Measurements from ENCODE around the gene CLEC19A. TPM values are rescaled to one million over a fixed set of nuclear protein-coding genes. Genes with fewer than 3 reads are reported as not detected.

CLEC19A gene
- total RNA-seq, 1 donor from 2014 or later, result not detected

GRCh38 chr16:19290860-19291259 lies 5.3 kb downstream of the CLEC19A start:
- Histone ChIP-seq H3K27me3 (no peaks in the 10 kb centered on the region), H3K36me3 (no peaks in the 10 kb centered on the region), H3K9me3 (no peaks in the 10 kb centered on the region), H3K27ac (no peak overlapping the region), H3K4me1 (no peaks in the 10 kb centered on the region), H3K4me3 (no peak overlapping the region)
- intact Hi-C loops (cut with DNase I), result no loop called here
- DNase-seq (ENCODE audit: extremely low spot score in 2 of 2), result no peak
- TF ChIP-seq POLR2AphosphoS5 (IDR thresholded peaks at IDR 0.05; ENCODE audit: insufficient read depth in 1 of 2, low read depth in 1 of 2), result no peak
- TF ChIP-seq POLR2A (IDR thresholded peaks at IDR 0.05), result no peak
- no peak for TF ChIP-seq CTCF (IDR thresholded peaks at IDR 0.05)

- TF ChIP-seq POLR2AphosphoS5 (IDR thresholded peaks at IDR 0.05; ENCODE audit: insufficient read depth in 1 of 2, low read depth in 1 of 2) (no peak), CTCF (IDR thresholded peaks at IDR 0.05) (no peak), POLR2A (IDR thresholded peaks at IDR 0.05) (no peak)
- no peak overlapping the region for H3K4me3 ChIP-seq
- intact Hi-C loops (cut with DNase I), result no loop called here
- no peak for DNase-seq (ENCODE audit: extremely low spot score in 2 of 2)
- H3K9me3 ChIP-seq, result no peaks in the 10 kb centered on the region
- H3K27me3 ChIP-seq, result no peaks in the 10 kb centered on the region
- H3K27ac ChIP-seq, result no peak overlapping the region
- no peaks in the 10 kb centered on the region for H3K36me3 ChIP-seq
- no peaks in the 10 kb centered on the region for H3K4me1 ChIP-seq
Observed at GRCh38 chr16:19291475-19291874, 5.9 kb downstream of the CLEC19A start.

- DNase-seq (ENCODE audit: extremely low spot score in 2 of 2), result no peak
- Histone ChIP-seq H3K27ac (no peak overlapping the region), H3K9me3 (no peaks in the 10 kb centered on the region), H3K4me1 (no peaks in the 10 kb centered on the region), H3K36me3 (no peaks in the 10 kb centered on the region), H3K4me3 (no peak overlapping the region), H3K27me3 (no peaks in the 10 kb centered on the region)
- TF ChIP-seq POLR2A (IDR thresholded peaks at IDR 0.05) (no peak), CTCF (IDR thresholded peaks at IDR 0.05) (no peak), POLR2AphosphoS5 (IDR thresholded peaks at IDR 0.05; ENCODE audit: insufficient read depth in 1 of 2, low read depth in 1 of 2) (no peak)
- intact Hi-C loops (cut with DNase I), result no loop called here
Observed at GRCh38 chr16:19292186-19292585, 6.7 kb downstream of the CLEC19A start.

- Histone ChIP-seq H3K36me3 (no peaks in the 10 kb centered on the region), H3K27me3 (no peaks in the 10 kb centered on the region), H3K27ac (no peak overlapping the region), H3K4me3 (no peak overlapping the region), H3K9me3 (no peaks in the 10 kb centered on the region), H3K4me1 (no peaks in the 10 kb centered on the region)
- intact Hi-C loops (cut with DNase I), result no loop called here
- no peak for DNase-seq (ENCODE audit: extremely low spot score in 2 of 2)
- TF ChIP-seq POLR2AphosphoS5 (IDR thresholded peaks at IDR 0.05; ENCODE audit: insufficient read depth in 1 of 2, low read depth in 1 of 2) (no peak), POLR2A (IDR thresholded peaks at IDR 0.05) (no peak), CTCF (IDR thresholded peaks at IDR 0.05) (no peak)
Observed at GRCh38 chr16:19294156-19294649, 8.7 kb downstream of the CLEC19A start.

- TF ChIP-seq POLR2AphosphoS5 (IDR thresholded peaks at IDR 0.05; ENCODE audit: insufficient read depth in 1 of 2, low read depth in 1 of 2), result no peak
- TF ChIP-seq POLR2A (IDR thresholded peaks at IDR 0.05), result no peak
- no peak for TF ChIP-seq CTCF (IDR thresholded peaks at IDR 0.05)
- no peaks in the 10 kb centered on the region for H3K9me3 ChIP-seq
Observed at GRCh38 chr16:19295393-19295792, 9.9 kb downstream of the CLEC19A start.

More at GRCh38 chr16:19295393-19295792, 9.9 kb downstream of the CLEC19A start:
- intact Hi-C loops (cut with DNase I), result no loop called here
- DNase-seq (ENCODE audit: extremely low spot score in 2 of 2), result no peak
- Histone ChIP-seq H3K4me1 (no peaks in the 10 kb centered on the region), H3K27me3 (no peaks in the 10 kb centered on the region), H3K27ac (no peak overlapping the region), H3K4me3 (no peak overlapping the region), H3K36me3 (no peaks in the 10 kb centered on the region)

Measured in vagina (tissue), 2 donors.